ENCODE measurements around the gene DNAAF5.

DNA sequence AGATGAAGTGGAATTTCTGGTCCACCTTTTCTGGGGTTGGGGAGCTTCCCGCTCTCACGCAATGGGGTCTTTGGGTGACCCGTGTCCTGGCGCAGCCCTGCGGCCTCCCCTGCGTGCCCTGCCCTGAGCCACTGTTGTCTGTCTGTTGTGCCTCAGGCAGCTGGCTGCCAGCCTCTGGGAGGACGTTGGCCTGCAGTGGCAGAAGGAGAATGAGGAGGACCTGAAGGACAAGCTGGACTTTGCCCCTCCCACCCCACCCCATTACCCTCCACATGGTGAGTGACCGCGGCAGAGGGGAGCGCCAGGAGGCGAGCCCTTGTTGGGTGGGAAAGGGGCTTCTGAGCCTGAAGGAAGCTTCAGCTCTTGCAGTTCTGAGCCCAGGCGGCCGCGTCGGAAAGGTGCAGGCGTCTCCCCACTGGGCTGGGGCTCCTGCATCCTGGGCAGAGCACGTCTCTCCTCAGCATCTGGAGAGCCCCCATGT, 14.7 kb downstream of the DNAAF5 start:
- TF ChIP-seq, protein P1, sequence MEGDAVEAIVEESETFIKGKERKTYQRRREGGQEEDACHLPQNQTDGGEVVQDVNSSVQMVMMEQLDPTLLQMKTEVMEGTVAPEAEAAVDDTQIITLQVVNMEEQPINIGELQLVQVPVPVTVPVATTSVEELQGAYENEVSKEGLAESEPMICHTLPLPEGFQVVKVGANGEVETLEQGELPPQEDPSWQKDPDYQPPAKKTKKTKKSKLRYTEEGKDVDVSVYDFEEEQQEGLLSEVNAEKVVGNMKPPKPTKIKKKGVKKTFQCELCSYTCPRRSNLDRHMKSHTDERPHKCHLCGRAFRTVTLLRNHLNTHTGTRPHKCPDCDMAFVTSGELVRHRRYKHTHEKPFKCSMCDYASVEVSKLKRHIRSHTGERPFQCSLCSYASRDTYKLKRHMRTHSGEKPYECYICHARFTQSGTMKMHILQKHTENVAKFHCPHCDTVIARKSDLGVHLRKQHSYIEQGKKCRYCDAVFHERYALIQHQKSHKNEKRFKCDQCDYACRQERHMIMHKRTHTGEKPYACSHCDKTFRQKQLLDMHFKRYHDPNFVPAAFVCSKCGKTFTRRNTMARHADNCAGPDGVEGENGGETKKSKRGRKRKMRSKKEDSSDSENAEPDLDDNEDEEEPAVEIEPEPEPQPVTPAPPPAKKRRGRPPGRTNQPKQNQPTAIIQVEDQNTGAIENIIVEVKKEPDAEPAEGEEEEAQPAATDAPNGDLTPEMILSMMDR (conservative IDR thresholded peaks at IDR 0.05; ENCODE audit: low read length) = no peak
- no peak for TF ChIP-seq EZH2phosphoT487 (IDR thresholded peaks at IDR 0.05; ENCODE audit: borderline replicate concordance)
